Heart left ventricle (tissue), 16 donors: ENCODE measurements around the gene C1QTNF1. TPM values are rescaled to one million over a fixed set of nuclear protein-coding genes. Genes with fewer than 3 reads are reported as not detected.

Experiments used
- ATAC-seq, 4 donors: fragments of 200-7000 bp; cut with Tn5 transposase; one replicate each; pipeline ENCODE4 v1.9.1; 2020 to 2022; ENCODE audit warnings: moderate library complexity in 4 of 4, mild to moderate bottlenecking in 3 of 4, moderate number of reproducible peaks in 1 of 4
- DNase-seq, 5 donors: peaks; one replicate each; pipeline ENCODE4 v3.0.0-alpha.2; 2020
- H3K27ac ChIP-seq, 12 donors: fragments of 200-600 bp; sonication (generic) in 4 of 12; one replicate each; pipeline versions ENCODE4 v1.5.0 to v1.8.0; 2016 to 2022; ENCODE audit warnings: mild to moderate bottlenecking in 2 of 12
- H3K27me3 ChIP-seq, 9 donors: fragments of 200-600 bp; sonication (generic) in 2 of 9; one replicate each; pipeline versions ENCODE4 v1.5.1 to v1.8.0; 2016 to 2022; ENCODE audit warnings: mild to moderate bottlenecking in 3 of 9
- H3K36me3 ChIP-seq, 9 donors: fragments of 200-600 bp; sonication (generic) in 2 of 9; one replicate each; pipeline versions ENCODE4 v1.5.0 to v1.8.0; 2018 to 2022; ENCODE audit warnings: mild to moderate bottlenecking in 2 of 9
- H3K4me1 ChIP-seq, 12 donors: fragments of 200-600 bp; sonication (generic) in 4 of 12; one replicate each; pipeline versions ENCODE4 v1.5.0 to v1.8.0; 2016 to 2022; ENCODE audit warnings: mild to moderate bottlenecking in 3 of 12
- H3K4me3 ChIP-seq, 12 donors: fragments of 200-600 bp; sonication (generic) in 4 of 12; one replicate each; pipeline versions ENCODE4 v1.5.0 to v1.8.0; 2017 to 2022; ENCODE audit warnings: mild to moderate bottlenecking in 9 of 12, moderate library complexity in 4 of 12
- H3K9me3 ChIP-seq, 12 donors: fragments of 200-600 bp; sonication (generic) in 4 of 12; one replicate each; pipeline versions ENCODE4 v1.5.0 to v1.8.0; 2016 to 2022; ENCODE audit warnings: mild to moderate bottlenecking in 1 of 12
- CTCF ChIP-seq, 12 donors: fragments of 200-600 bp; sonication (generic) in 4 of 12; IDR thresholded peaks; one replicate each; pipeline versions ENCODE4 v1.5.0 to v1.8.0; 2018 to 2022; ENCODE audit warnings: antibody characterized with exemption in 12 of 12, mild to moderate bottlenecking in 5 of 12
- POLR2A ChIP-seq, 2 donors: fragments of 450-650 bp; IDR thresholded peaks; one replicate each; pipeline ENCODE4 v1.6.1; 2017; ENCODE audit warnings: antibody characterized with exemption in 2 of 2, mild to moderate bottlenecking in 2 of 2, moderate library complexity in 2 of 2
- WGBS, 4 donors: extraction: QIAGEN DNeasy Blood & Tissue Kit in 2 of 4; methylation state at CpG; one replicate each; pipeline versions ENCODE4 v1.1.5 to v1.1.7; 2013 to 2018; 5-methylcytosine and 5-hydroxymethylcytosine counted together
- intact Hi-C, 10 donors: fragments of 100-400 bp; cut with DNase I; formaldehyde crosslinking; loops; one replicate each; pipeline versions ENCODE4 v1.11.1 to v1.14.2; 2022
- polyA plus RNA-seq, 2 donors: library from polyadenylated mRNA; stranded (reverse); fragments of 200-250 nt; gene quantifications; one replicate each; pipeline ENCODE4 v1.2.3, GENCODE V29; 2013
- total RNA-seq, 9 donors: library from RNA; depleted of rRNA in 2 of 9; stranded (reverse); fragments of >200 nt in 2 of 9; fragmentation: NEBNext Ultra II Directional in 3 of 9; extraction: Animal tissue kit (Norgen Biotek cat#: 25700) in 3 of 9; gene quantifications; one replicate each; pipeline versions ENCODE4 v1.1.0 to v1.2.4, GENCODE V29; 2016 to 2023
- donor health status: ischemic (EF 13 %, LVEDD 7.1; RV severe dilation, severe dysfunction).
- donor health status: healthy with polysubstance abuse.
- donor health status: DM: no; HTN: yes; CAD: no.
- donor health status: DM: no; HTN: no; CAD: no.
- donor health status: ischemic (EF 25% LVEDD 6.9; RV normal size, moderate dysfunction).
- donor health status: ischemic (EF 25% LVEDD 5.7; RV mildly dilated, moderate dysfunction).
- donor health status: healthy.
- donor health status: DM: yes; HTN: yes; CAD: no.
- donor health status: ischemic (EF 35%, LVEDD 5.7; RV mildly dilated, moderate dysfunction).
- donor health status: nonischemic (EF 11% LVEDD 7.7; RV severe dilation, severe dysfunction).
- donor health status: DM: yes; HTN: yes; CAD: no.
- donor health status: PGD.
- donor health status: ischemic (EF 29% LVEDD 5.4; RV normal size, mild dysfunction).
- donor health status: nonischemic (EF 23%, LVEDD 6.1; RV moderate dilation, normal function).

The C1QTNF1 gene
- total and polyA plus RNA-seq, 11 donors: 37.0 to 406 (median 85.5) TPM

- H3K27ac ChIP-seq: no peak overlapping the region
- TF ChIP-seq CTCF (IDR thresholded peaks at IDR 0.05): no peak
- TF ChIP-seq POLR2A (IDR thresholded peaks at IDR 0.05): no peak
- peaks cover 0 to 32% (median 4%) of the 10 kb centered on the region in 9 donors for H3K27me3 ChIP-seq
- ATAC-seq: no peak
- no peak overlapping the region for H3K4me3 ChIP-seq
- no peaks in the 10 kb centered on the region for H3K9me3 ChIP-seq
- WGBS, 4 donors: 75 to 78% (median 77%) methylated on average over 6 to 8 of the region's 8 CpGs
- DNase-seq: no peak
- intact Hi-C loops: loop anchor here in 7 of 10 donors (2.0 to 10.0 kb wide), 5 partner anchors 64 to 616 kb away; partner anchors contain the start of gene C1QTNF1 (in 1 of the 7)
- peaks cover 0 to 35% (median 31%) of the 10 kb centered on the region in 9 donors for H3K36me3 ChIP-seq
- peaks cover 0 to 10% (median 1%) of the 10 kb centered on the region in 12 donors for H3K4me1 ChIP-seq
These were observed 65.0 kb downstream of the C1QTNF1 start for GRCh38 chr17:79088997-79089328.

- peak in 1 of 4 donors; percentile 2 for ATAC-seq
- Histone ChIP-seq H3K36me3 (peaks cover 0 to 26% (median 23%) of the 10 kb centered on the region in 9 donors), H3K9me3 (no peaks in the 10 kb centered on the region), H3K4me1 (peaks cover 0 to 10% (median 1%) of the 10 kb centered on the region in 12 donors), H3K4me3 (no peak overlapping the region), H3K27me3 (peaks cover 2 to 41% (median 11%) of the 10 kb centered on the region in 9 donors), H3K27ac (no peak overlapping the region)
- no peak for DNase-seq
- TF ChIP-seq POLR2A (IDR thresholded peaks at IDR 0.05) (no peak), CTCF (IDR thresholded peaks at IDR 0.05) (no peak)
- WGBS, 4 donors: 67 to 79% (median 70%) methylated on average over 10 to 31 of the region's 31 CpGs
- intact Hi-C loops: loop anchor here in 7 of 10 donors (2.0 to 10.0 kb wide), 5 partner anchors 65 to 615 kb away; partner anchors contain the start of gene C1QTNF1 (in 1 of the 7)
These were observed 65.9 kb downstream of the C1QTNF1 start for GRCh38 chr17:79089720-79090442.

GRCh38 chr17:79090443-79091225 lies 66.7 kb downstream of the C1QTNF1 start:
- DNase-seq (no peak), ATAC-seq (peak in 2 of 4 donors; percentile 21 to 26)
- no peak for TF ChIP-seq POLR2A (IDR thresholded peaks at IDR 0.05)
- TF ChIP-seq CTCF (IDR thresholded peaks at IDR 0.05): peak in 8 of 12 donors; percentile 6 to 41 (median 18)
- H3K27ac ChIP-seq: no peak overlapping the region
- no peaks in the 10 kb centered on the region for H3K9me3 ChIP-seq
- no peak overlapping the region for H3K4me3 ChIP-seq
- peaks cover 0 to 18% (median 16%) of the 10 kb centered on the region in 9 donors for H3K36me3 ChIP-seq
- H3K27me3 ChIP-seq: peaks cover 4 to 49% (median 17%) of the 10 kb centered on the region in 9 donors
- H3K4me1 ChIP-seq: peaks cover 0 to 10% (median 1%) of the 10 kb centered on the region in 12 donors
- 30 to 45% (median 38%) methylated on average over 32 of the region's 32 CpGs for WGBS, 4 donors
- intact Hi-C loops: no loop called here

- intact Hi-C loops: no loop called here
- peaks cover 0 to 12% (median 10%) of the 10 kb centered on the region in 9 donors for H3K36me3 ChIP-seq
- TF ChIP-seq POLR2A (IDR thresholded peaks at IDR 0.05) (no peak), CTCF (IDR thresholded peaks at IDR 0.05) (no peak)
- no peak for DNase-seq
- no peak for ATAC-seq
- H3K9me3 ChIP-seq: no peaks in the 10 kb centered on the region
- 76 to 86% (median 84%) methylated on average over 8 to 10 of the region's 10 CpGs for WGBS, 4 donors
- no peak overlapping the region for H3K4me3 ChIP-seq
- peaks cover 4 to 55% (median 23%) of the 10 kb centered on the region in 9 donors for H3K27me3 ChIP-seq
- peaks cover 0 to 10% (median 1%) of the 10 kb centered on the region in 12 donors for H3K4me1 ChIP-seq
- no peak overlapping the region for H3K27ac ChIP-seq
These were observed 67.3 kb downstream of the C1QTNF1 start for GRCh38 chr17:79091226-79091670.
